NB4 (cell line): ENCODE results near the gene HTR1D.

Experiments
- MYC ChIP-seq: IDR thresholded peaks from 2 replicates; pipeline ENCODE4 v1.6.1; 2011; ENCODE audit warnings: low read depth, low read length
- POLR2A ChIP-seq: IDR thresholded peaks from 2 replicates; pipeline ENCODE4 v1.6.1; 2011; ENCODE audit warnings: mild to moderate bottlenecking; ENCODE audit not compliant: insufficient read length; ENCODE audit errors: extremely low read depth
- TF ChIP-seq, protein P1 (sequence below): IDR thresholded peaks from one replicate; pipeline ENCODE4 v1.5.1; 2012; ENCODE audit warnings: low read depth, low read length
- TF ChIP-seq, protein P2 (sequence below): IDR thresholded peaks from 2 replicates; pipeline ENCODE4 v1.6.1; 2011; ENCODE audit warnings: low read depth, low read length

DNA sequence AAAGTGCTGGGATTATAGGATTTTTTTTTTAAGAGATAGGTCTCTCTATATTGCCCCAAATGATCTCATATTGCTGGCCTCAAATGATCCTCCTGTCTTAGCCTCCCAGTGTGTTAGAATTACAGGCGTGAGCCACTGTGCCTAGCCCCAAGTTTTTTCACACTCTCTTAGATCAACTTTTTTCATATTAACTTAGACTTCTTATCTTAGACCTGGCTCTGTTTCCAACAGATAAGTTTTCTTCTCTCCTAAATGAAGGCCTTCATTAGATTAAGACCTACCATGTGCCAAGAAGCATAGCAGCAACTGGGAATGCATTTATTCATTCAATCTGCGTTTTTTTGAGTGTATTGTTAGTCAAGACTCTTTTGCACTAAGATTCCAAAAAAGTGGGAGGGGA is 20.2 kb upstream of the HTR1D start:
- TF ChIP-seq, protein P1, sequence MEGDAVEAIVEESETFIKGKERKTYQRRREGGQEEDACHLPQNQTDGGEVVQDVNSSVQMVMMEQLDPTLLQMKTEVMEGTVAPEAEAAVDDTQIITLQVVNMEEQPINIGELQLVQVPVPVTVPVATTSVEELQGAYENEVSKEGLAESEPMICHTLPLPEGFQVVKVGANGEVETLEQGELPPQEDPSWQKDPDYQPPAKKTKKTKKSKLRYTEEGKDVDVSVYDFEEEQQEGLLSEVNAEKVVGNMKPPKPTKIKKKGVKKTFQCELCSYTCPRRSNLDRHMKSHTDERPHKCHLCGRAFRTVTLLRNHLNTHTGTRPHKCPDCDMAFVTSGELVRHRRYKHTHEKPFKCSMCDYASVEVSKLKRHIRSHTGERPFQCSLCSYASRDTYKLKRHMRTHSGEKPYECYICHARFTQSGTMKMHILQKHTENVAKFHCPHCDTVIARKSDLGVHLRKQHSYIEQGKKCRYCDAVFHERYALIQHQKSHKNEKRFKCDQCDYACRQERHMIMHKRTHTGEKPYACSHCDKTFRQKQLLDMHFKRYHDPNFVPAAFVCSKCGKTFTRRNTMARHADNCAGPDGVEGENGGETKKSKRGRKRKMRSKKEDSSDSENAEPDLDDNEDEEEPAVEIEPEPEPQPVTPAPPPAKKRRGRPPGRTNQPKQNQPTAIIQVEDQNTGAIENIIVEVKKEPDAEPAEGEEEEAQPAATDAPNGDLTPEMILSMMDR = no peak
- TF ChIP-seq MYC (no peak), POLR2A (no peak)
- TF ChIP-seq, protein P2, sequence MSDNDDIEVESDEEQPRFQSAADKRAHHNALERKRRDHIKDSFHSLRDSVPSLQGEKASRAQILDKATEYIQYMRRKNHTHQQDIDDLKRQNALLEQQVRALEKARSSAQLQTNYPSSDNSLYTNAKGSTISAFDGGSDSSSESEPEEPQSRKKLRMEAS = no peak
